Activated naive CD4-positive, alpha-beta T cell treated with anti-CD3 and anti-CD28 coated beads for 36 hours (primary cell): ENCODE measurements around the gene UNC5CL. TPM values are rescaled to one million over a fixed set of nuclear protein-coding genes. Genes with fewer than 3 reads are reported as not detected.

Experiments used
- CTCF ChIA-PET: fragments of 350-600 bp; sonication (Branson Sonifier 250); formaldehyde crosslinking; loops from one replicate; lab custom pipeline; 2021; ENCODE audit warnings: antibody characterized with exemption; lab: Charles Lee
- DNase-seq: peaks from one replicate; pipeline ENCODE4 v3.0.0-alpha.2; 2020
- H3K27ac Mint-ChIP-seq: one replicate; pipeline ENCODE4 v1.8.0; 2021; ENCODE audit warnings: mild to moderate bottlenecking, mixed read lengths
- H3K27me3 Mint-ChIP-seq: one replicate; pipeline ENCODE4 v1.8.0; 2021; ENCODE audit warnings: low read depth, mixed read lengths
- H3K36me3 Mint-ChIP-seq: one replicate; pipeline ENCODE4 v1.8.0; 2021; ENCODE audit warnings: low read depth, mixed read lengths
- H3K4me1 Mint-ChIP-seq: one replicate; pipeline ENCODE4 v1.8.0; 2021; ENCODE audit warnings: low read depth, mixed read lengths
- H3K4me3 Mint-ChIP-seq: one replicate; pipeline ENCODE4 v1.8.0; 2021; ENCODE audit warnings: mild to moderate bottlenecking, moderate library complexity, mixed read lengths
- H3K9me3 Mint-ChIP-seq: one replicate; pipeline ENCODE4 v1.8.0; 2021; ENCODE audit warnings: mixed read lengths
- intact Hi-C: fragments of 100-400 bp; cut with micrococcal nuclease; formaldehyde crosslinking; loops from one replicate; pipeline ENCODE4 v1.15.1; 2023
- total RNA-seq, 2 experiments: library from RNA; stranded (reverse); gene quantifications; one replicate each; pipeline ENCODE4 v1.2.3, GENCODE V29; 2021

The UNC5CL gene
- total RNA-seq, 2 experiments from 2014 or later = 2.3 to 3.0 TPM

- Mint-ChIP-seq H3K27ac (no peak overlapping the region), H3K9me3 (no peaks in the 10 kb centered on the region), H3K4me1 (no peaks in the 10 kb centered on the region), H3K36me3 (no peaks in the 10 kb centered on the region), H3K4me3 (no peak overlapping the region), H3K27me3 (peaks cover 15% of the 10 kb centered on the region)
- no peak for DNase-seq
- CTCF ChIA-PET = interaction anchor here (1.1 to 2.9 kb wide), 4 partner anchors 9 to 29 kb away, joined by 3 to 9 read pairs (median 4); no protein-coding TSS in a partner anchor
- intact Hi-C loops = no loop called here
Measured at GRCh38 chr6:40998661-40999060, 40.4 kb downstream of the UNC5CL start.

- H3K4me1 Mint-ChIP-seq = no peaks in the 10 kb centered on the region
- H3K9me3 Mint-ChIP-seq = no peaks in the 10 kb centered on the region
- intact Hi-C loops = no loop called here
- H3K27ac Mint-ChIP-seq = no peak overlapping the region
- peaks cover 10% of the 10 kb centered on the region for H3K27me3 Mint-ChIP-seq
- no peak for DNase-seq
- CTCF ChIA-PET = interaction anchor here (1.2 to 2.9 kb wide), 3 partner anchors 12 to 34 kb away, joined by 3 to 9 read pairs (median 5); no protein-coding TSS in a partner anchor
- H3K36me3 Mint-ChIP-seq = no peaks in the 10 kb centered on the region
- no peak overlapping the region for H3K4me3 Mint-ChIP-seq
Measured at GRCh38 chr6:40997234-40997957, 41.6 kb downstream of the UNC5CL start.

GRCh38 chr6:40996591-40997233 is 42.3 kb downstream of the UNC5CL start:
- intact Hi-C loops = no loop called here
- Mint-ChIP-seq H3K4me1 (no peaks in the 10 kb centered on the region), H3K27me3 (peaks cover 10% of the 10 kb centered on the region), H3K4me3 (no peak overlapping the region), H3K9me3 (no peaks in the 10 kb centered on the region), H3K36me3 (no peaks in the 10 kb centered on the region), H3K27ac (no peak overlapping the region)
- CTCF ChIA-PET = interaction anchor here (1.2 to 2.9 kb wide), 2 partner anchors 31 to 34 kb away, joined by 3 to 9 read pairs; no protein-coding TSS in a partner anchor
- DNase-seq = no peak

- no peak overlapping the region for H3K27ac Mint-ChIP-seq
- no peaks in the 10 kb centered on the region for H3K9me3 Mint-ChIP-seq
- CTCF ChIA-PET = no interaction called here
- intact Hi-C loops = no loop called here
- H3K4me3 Mint-ChIP-seq = no peak overlapping the region
- H3K27me3 Mint-ChIP-seq = peaks cover 9% of the 10 kb centered on the region
- H3K4me1 Mint-ChIP-seq = no peaks in the 10 kb centered on the region
- no peaks in the 10 kb centered on the region for H3K36me3 Mint-ChIP-seq
- DNase-seq = no peak
Measured at GRCh38 chr6:40992746-40993145, 46.3 kb downstream of the UNC5CL start.

- intact Hi-C loops = no loop called here
Measured at GRCh38 chr6:40990301-40990700, 48.7 kb downstream of the UNC5CL start.

GRCh38 chr6:40989204-40990169 is 49.5 kb downstream of the UNC5CL start:
- intact Hi-C loops = no loop called here
- Mint-ChIP-seq H3K36me3 (no peaks in the 10 kb centered on the region), H3K27ac (no peak overlapping the region), H3K27me3 (peaks cover 7% of the 10 kb centered on the region), H3K9me3 (no peaks in the 10 kb centered on the region), H3K4me1 (no peaks in the 10 kb centered on the region), H3K4me3 (no peak overlapping the region)
- no peak for DNase-seq
- CTCF ChIA-PET = interaction anchor here (0.5 kb wide), 1 partner anchor 133 kb away, joined by 3 read pairs; no protein-coding TSS in a partner anchor

More at GRCh38 chr6:40990301-40990700, 48.7 kb downstream of the UNC5CL start:
- Mint-ChIP-seq H3K4me3 (no peak overlapping the region), H3K27ac (no peak overlapping the region), H3K36me3 (no peaks in the 10 kb centered on the region), H3K27me3 (peaks cover 5% of the 10 kb centered on the region), H3K4me1 (no peaks in the 10 kb centered on the region), H3K9me3 (no peaks in the 10 kb centered on the region)
- no peak for DNase-seq
- CTCF ChIA-PET = no interaction called here

- no peak for DNase-seq
- Mint-ChIP-seq H3K27ac (no peak overlapping the region), H3K9me3 (no peaks in the 10 kb centered on the region), H3K27me3 (peaks cover 7% of the 10 kb centered on the region), H3K36me3 (no peaks in the 10 kb centered on the region), H3K4me3 (no peak overlapping the region), H3K4me1 (no peaks in the 10 kb centered on the region)
- CTCF ChIA-PET = interaction anchor here (1.6 kb wide), 1 partner anchor 10 kb away, joined by 3 read pairs; no protein-coding TSS in a partner anchor
- intact Hi-C loops = no loop called here
Measured at GRCh38 chr6:40988634-40989033, 50.4 kb downstream of the UNC5CL start.

- H3K4me1 Mint-ChIP-seq = no peaks in the 10 kb centered on the region
- H3K27me3 Mint-ChIP-seq = peaks cover 16% of the 10 kb centered on the region
- H3K4me3 Mint-ChIP-seq = no peak overlapping the region
- H3K36me3 Mint-ChIP-seq = no peaks in the 10 kb centered on the region
- no peak for DNase-seq
- no peak overlapping the region for H3K27ac Mint-ChIP-seq
- no peaks in the 10 kb centered on the region for H3K9me3 Mint-ChIP-seq
- intact Hi-C loops = no loop called here
- CTCF ChIA-PET = interaction anchor here (0.6 to 1.6 kb wide), 2 partner anchors 11 to 1484 kb away, joined by 3 read pairs; no protein-coding TSS in a partner anchor
Measured at GRCh38 chr6:40986921-40987819, 51.9 kb downstream of the UNC5CL start.

GRCh38 chr6:40986364-40986763 is 52.7 kb downstream of the UNC5CL start:
- Mint-ChIP-seq H3K27ac (no peak overlapping the region), H3K4me3 (no peak overlapping the region), H3K36me3 (no peaks in the 10 kb centered on the region), H3K4me1 (no peaks in the 10 kb centered on the region), H3K27me3 (peaks cover 18% of the 10 kb centered on the region), H3K9me3 (no peaks in the 10 kb centered on the region)
- intact Hi-C loops = no loop called here
- CTCF ChIA-PET = interaction anchor here (0.6 kb wide), 1 partner anchor 1483 kb away, joined by 3 read pairs; no protein-coding TSS in a partner anchor
- no peak for DNase-seq

- H3K4me3 Mint-ChIP-seq = no peak overlapping the region
- no peaks in the 10 kb centered on the region for H3K36me3 Mint-ChIP-seq
- H3K9me3 Mint-ChIP-seq = no peaks in the 10 kb centered on the region
- peaks cover 27% of the 10 kb centered on the region for H3K27me3 Mint-ChIP-seq
- DNase-seq = no peak
- H3K27ac Mint-ChIP-seq = no peak overlapping the region
- H3K4me1 Mint-ChIP-seq = no peaks in the 10 kb centered on the region
- intact Hi-C loops = no loop called here
- CTCF ChIA-PET = no interaction called here
Measured at GRCh38 chr6:40983752-40984151, 55.3 kb downstream of the UNC5CL start.

GRCh38 chr6:40982917-40983316 is 56.1 kb downstream of the UNC5CL start:
- no peaks in the 10 kb centered on the region for H3K9me3 Mint-ChIP-seq
- intact Hi-C loops = no loop called here
- DNase-seq = no peak
- CTCF ChIA-PET = interaction anchor here (0.6 kb wide), 1 partner anchor 402 kb away, joined by 3 read pairs; no protein-coding TSS in a partner anchor
- no peak overlapping the region for H3K27ac Mint-ChIP-seq
- no peaks in the 10 kb centered on the region for H3K36me3 Mint-ChIP-seq
- H3K4me1 Mint-ChIP-seq = no peaks in the 10 kb centered on the region
- H3K4me3 Mint-ChIP-seq = no peak overlapping the region
- peaks cover 32% of the 10 kb centered on the region for H3K27me3 Mint-ChIP-seq
